SH-SY5Y (cell line): ENCODE results near the gene ZNF273.

Experiments used
- GATA2 ChIP-seq: IDR thresholded peaks from 2 replicates; pipeline ENCODE4 v1.6.1; 2011; ENCODE audit warnings: mild to moderate bottlenecking, low read depth, low read length
- GATA3 ChIP-seq: IDR thresholded peaks from 2 replicates; pipeline ENCODE4 v1.6.1; 2011; ENCODE audit warnings: low read depth, mild to moderate bottlenecking, low read length, moderate library complexity

The ZNF273 gene

DNA sequence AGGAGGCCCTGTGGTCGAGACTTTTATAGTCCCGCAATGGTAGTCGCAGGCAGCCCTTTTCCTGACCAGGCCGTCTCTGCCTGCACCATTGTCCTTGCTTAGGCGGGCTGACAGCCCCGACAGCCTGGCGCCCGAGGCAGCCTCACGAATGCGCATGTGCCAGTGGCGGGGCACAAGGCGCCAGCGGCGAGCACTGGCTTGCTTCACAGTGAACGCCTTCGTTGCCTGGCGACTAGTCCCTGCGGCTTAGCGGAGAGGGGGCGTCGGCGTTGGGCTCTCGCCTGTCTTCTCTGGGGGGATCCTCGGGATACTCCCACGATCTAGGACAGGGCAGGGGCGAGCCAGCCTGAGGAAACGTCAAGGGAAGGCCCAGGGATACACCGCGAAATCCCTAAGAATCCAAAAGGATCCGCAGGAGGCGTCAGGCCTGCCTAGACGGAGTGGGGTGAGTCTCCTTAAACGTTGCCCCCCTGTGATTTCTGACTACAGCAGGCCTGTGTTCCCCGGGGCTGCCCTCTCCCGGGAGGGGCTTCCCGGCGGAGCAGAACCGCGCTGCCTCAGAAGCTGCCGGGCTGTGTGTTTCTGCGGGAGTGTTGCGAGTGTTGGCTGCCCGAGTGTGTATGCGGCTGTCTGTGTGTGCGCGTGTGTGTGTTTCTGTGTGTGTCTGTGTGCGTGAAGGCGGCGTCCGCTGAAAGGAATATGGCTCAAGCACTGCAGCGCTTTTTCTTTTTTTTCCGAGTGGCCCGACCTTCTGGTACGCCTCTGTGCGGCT, 20.5 kb upstream of the ZNF273 start:
- no peak for TF ChIP-seq GATA3
- TF ChIP-seq GATA2: no peak

GRCh38 chr7:64883113-64883905, 19.8 kb upstream of the ZNF273 start:
- TF ChIP-seq GATA3 (no peak), GATA2 (no peak)

DNA sequence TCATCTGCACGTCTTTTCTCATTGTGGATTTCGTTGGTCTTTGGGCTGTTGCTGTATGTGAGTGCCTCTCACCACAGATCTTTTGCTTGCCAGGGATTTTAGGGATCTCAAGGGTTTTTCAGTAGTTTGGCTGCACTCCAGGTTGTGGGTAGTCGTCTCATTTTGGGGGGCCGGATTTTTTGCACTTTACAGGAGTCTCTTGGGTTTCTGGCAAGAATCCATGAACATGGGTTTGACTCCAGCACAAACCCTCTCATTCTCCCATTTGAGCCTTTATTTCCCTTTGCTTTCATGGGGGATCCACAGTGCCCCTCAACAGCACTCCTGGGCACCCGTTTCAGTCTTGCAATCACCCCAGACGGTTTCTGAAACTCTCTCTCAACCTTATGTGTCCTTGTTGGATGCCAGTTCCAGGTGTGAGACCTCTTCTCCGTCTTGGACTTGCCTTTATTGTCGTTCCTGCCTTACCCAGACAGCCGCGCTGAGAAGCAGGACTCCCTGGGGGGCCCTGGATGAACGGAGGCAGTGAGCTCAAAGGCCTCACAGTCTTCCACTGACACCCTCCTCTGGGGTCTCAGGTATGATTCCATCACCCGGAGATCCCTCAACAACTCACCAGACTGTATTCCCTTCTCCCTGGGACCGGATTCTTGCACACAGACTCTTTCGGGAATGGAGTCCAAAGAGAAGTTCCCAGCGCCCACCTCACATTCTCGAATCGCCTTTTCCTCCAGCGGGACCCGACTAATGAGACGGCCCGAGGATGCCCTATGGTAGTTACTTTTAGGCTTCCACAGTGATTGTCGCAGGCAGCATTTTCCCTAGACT, 18.8 kb upstream of the ZNF273 start:
- TF ChIP-seq GATA2: no peak
- no peak for TF ChIP-seq GATA3

DNA sequence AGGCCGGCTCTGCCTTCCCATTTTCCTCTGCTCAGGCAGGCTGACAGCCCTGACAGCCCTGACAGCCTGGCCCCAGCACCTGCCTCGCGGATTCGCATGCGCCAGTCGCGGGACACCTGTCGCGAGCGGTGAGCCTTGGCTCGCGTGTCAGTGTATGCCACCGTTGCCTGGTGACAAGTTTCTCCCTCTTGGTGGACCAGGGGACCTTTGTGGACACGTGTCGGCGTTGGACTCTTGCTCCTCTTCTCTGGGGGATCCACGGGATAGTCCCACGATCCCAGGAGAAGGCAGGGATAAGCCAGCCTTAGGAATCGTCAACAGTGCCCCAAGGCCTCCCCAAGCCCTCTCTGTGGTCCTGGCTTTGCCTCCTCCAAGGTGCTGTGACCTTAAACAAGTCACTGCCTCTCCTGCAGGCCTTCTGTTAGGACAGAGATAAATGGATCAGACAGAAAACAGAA, 18.1 kb upstream of the ZNF273 start:
- TF ChIP-seq GATA3 (no peak), GATA2 (no peak)

- TF ChIP-seq GATA2: no peak
- TF ChIP-seq GATA3: no peak
These were observed 17.4 kb upstream of the ZNF273 start for GRCh38 chr7:64885520-64886240.

- TF ChIP-seq GATA2 (no peak), GATA3 (no peak)
These were observed 16.0 kb upstream of the ZNF273 start for GRCh38 chr7:64886956-64887545.

DNA sequence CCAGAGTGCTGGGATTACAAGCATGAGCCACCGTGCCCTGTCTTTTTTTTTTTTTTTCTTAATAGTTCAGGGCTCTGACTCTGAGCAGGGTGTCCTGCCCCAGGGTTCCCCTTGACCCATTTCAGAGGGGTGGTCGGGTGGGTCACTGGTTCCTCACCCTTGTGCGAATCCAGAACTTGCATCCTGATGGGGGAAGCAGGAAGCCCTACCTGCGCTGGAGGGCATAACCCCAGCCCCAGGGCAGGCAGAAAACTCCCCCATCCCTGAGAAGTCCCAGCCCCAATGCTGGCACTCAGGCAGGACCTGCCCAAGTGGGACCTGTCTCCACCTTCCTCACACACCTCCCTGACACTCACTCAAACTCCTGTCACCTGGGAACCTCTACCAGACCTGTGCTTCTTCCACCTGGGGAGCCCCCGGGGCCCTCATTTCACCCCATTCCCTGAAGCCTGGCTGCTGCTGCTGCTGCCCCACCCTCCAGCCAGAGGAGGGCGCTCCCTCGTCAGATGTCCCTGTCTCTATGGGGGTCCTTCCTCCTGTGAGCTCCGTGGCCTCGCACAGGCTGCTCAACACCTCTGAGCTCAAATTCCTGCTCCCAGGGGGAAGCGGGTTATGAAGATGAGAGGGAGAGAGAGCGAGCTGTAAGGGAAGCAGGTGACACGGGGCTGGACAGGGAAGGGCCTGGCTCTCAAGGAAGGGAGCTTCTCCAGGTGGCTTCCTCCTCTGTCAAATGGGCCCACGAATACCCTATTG, 15.1 kb upstream of the ZNF273 start:
- TF ChIP-seq GATA2 (no peak), GATA3 (no peak)

DNA sequence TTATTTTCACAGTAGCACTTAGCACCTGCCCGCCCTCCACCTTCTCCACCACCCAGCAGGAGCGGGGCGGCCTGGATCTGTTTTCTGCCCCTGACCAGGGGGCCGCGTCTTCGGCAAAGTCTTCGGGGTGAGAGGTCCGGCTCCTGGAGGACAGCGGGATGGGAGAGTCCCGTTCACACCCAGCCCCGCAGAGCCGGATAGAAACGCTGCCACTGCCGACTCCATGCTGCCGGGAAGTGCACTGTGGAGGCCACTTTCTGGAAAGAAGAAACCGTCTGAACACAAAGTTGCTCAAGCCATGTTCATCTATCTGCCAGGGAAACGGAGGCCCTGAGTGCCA, 14.5 kb upstream of the ZNF273 start:
- TF ChIP-seq GATA2 (no peak), GATA3 (no peak)

- TF ChIP-seq GATA2 (no peak), GATA3 (no peak)
These were observed 14.0 kb upstream of the ZNF273 start for GRCh38 chr7:64888901-64889685.

- TF ChIP-seq GATA3 (no peak), GATA2 (no peak)
These were observed 13.3 kb upstream of the ZNF273 start for GRCh38 chr7:64889686-64890162.

DNA sequence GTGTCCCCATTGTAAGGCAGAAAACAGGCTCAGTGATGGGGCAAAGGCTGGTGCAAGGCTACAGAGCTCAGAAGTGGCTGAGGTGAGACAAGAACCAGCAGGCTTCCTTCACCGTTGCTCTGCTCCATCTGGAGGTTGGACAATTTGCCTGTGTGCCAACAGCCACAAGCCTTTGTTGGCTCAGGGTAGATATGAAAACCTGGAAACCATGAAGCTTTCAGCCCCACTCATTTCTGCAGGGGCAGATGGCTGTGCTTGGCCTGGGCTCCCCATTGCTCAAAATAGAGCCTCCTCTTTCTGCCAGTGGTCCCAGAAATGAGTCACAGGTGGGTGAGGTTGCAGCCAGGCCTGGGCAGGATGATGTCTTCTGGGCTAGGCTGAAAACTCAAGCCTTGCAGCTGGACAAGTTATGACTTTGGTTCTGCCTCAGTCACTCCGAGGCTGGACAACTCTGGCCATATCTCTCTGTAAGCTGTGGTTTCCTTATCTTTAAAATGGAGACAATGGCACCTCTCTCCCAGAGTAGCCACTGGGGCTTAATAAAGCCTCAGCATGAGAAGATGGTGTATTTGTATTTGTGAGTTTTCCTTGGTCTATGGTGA, 12.2 kb upstream of the ZNF273 start:
- no peak for TF ChIP-seq GATA3
- TF ChIP-seq GATA2: no peak

DNA sequence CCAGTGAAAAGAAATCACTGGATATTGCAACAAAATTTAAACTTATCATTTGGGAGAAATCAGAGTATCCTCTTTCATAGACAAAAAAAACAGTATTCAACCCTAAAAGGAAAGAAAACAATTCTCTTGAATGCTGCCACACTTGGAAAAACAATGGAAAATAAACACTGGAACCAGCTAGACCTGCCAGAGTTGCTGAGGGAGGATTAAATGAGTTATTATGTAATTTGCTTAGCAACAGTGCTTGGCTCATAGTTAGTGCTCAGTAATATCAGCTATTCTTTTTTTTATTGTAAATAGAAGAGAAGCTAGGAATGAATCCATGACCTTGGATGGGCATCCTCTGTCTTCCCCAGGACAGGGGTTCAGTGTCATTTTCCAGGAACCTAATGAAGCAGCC, 11.0 kb upstream of the ZNF273 start:
- TF ChIP-seq GATA2: no peak
- no peak for TF ChIP-seq GATA3
